ENCODE results near the gene YARS1. TPM values are rescaled to one million over a fixed set of nuclear protein-coding genes. Genes with fewer than 3 reads are reported as not detected.
"Not testable (repeated sequence)": the region's sequence is repeated elsewhere in the genome, so short reads cannot be mapped to it uniquely, and the experiment has no call there.

Gene YARS1
- total RNA-seq, 1 donor from 2014 or later: 29.8 TPM

DNA sequence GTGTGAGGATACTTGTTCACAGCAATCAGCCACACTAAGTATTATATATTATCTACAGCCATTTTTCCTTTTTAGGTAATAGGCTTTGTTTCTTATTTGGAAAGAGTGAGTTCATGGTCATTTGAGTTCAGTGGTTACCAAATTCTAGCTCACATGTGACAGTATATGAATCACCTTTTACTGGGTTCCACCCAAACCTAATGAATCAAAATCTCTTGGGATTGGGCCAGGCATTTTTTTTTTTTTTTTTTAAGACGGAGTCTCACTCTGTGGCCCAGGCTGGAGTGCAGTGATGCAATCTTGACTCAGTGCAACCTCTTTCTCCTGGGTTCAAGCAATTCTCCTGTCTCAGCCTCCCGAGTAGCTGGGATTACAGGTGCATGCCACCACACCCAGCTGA lies 27.8 kb downstream of the YARS1 start:
- DNase-seq (ENCODE audit: missing footprints); intact Hi-C loops (cut with DNase I); ATAC-seq: not testable (repeated sequence)

DNA sequence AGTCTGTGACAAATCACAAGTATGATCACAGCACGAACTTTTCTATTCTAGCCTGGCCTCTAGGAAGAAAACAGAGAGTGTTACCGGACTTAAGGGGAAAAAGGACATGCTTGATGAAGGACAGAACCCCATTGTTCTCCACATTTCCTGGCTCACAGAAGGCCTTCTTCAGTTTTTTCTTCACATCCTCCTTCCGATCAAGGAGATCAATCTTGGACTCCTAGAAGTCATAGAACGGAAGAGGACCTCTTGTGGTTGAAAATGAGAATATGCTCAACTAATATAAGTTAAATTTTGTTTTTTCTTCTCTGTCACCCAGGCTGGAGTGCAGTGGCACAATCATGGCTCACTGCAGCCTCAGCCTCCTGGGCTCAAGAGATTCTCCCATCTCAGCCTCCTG lies 30.3 kb downstream of the YARS1 start:
- DNase-seq (ENCODE audit: missing footprints) (no peak), ATAC-seq (no peak)
- intact Hi-C loops (cut with DNase I): no loop called here

DNA sequence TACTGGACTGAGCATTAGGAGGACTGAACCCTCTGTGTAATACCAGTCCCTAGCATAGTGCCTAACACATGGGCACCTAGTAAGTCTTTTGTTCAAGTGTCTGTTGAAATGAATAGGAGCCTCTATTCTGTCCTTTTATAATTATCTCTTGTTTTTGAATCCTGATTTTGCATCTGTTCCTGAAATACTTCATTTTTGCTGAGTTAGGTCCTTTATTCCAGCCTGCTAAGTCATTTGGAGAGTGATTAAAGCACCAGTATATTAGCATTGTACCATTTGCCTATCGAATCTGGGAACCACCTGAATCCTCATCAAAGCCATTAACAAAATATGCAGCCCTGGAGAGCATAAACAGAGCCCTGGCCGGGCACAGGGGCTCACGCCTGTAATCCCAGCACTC lies 32.3 kb downstream of the YARS1 start:
- DNase-seq (ENCODE audit: missing footprints) (no peak), ATAC-seq (no peak)
- intact Hi-C loops (cut with DNase I): no loop called here

DNA sequence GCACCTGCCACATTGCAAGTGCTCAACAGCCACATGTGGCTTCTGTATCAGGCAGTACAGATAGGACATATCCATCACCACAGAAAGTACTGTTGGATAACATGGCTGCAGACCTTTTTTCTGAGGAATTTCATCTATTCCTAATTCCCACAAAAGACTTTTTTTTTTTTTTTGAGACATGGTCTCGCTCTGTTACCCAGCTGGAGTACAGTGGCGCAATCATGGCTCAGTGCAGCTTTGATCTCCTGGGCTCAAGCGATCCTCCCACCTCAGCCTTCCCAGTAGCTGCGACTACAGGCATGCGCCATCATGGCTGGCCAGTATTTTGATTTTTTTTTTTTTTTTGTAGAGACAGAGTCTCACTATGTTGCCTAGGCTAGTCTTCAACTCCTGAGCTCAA lies 33.3 kb downstream of the YARS1 start:
- intact Hi-C loops (cut with DNase I): no loop called here
- ATAC-seq (no peak), DNase-seq (ENCODE audit: missing footprints) (no peak)

DNA sequence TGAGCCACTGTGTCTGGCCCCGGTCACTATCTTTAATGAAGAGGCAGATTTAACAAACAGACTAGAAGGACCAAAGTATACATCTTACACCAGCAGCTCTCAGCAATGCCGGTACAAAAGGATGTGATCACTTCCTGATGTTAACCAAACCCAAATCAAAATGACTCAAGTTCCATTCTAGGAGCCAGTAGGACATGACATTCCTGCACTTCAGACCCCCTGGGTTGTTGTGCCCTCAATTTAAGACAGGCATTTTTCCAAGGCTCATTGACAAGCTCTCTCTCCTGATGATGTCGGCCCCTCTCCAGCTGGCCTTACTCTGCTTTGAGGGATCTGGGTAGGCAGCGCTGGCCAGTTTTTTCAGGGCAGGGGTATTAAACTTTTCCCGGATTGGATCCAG lies 35.1 kb downstream of the YARS1 start:
- DNase-seq (ENCODE audit: missing footprints): no peak
- no peak for ATAC-seq
- intact Hi-C loops (cut with DNase I): no loop called here

DNA sequence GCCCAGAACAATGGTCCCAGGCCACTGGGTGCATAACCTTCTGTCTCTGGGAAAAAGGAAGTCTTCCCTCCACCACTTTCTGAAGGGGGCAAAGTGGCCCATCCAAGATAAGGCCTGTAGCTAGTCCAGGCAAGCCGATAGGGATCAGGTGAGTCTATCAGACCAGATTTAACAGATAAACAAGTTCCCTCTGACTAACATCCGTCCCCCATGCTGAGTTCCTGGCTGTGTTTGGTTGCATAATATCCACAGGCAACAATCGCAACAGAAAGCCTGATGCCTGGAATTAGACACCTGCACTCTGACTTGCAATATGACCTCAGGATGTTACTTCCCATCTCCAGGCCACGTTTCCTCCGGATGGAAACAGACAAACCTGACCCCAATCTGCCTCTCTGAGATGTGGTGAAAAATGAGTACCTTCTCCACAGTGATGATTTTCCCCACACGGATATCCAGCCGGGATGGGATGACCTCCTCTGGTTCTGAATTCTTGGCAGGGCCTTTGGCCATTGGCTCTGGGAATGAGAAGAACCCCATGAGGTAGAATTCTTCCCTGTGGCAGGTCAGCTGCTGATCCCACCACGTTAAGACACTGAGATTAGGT lies 36.4 kb downstream of the YARS1 start:
- DNase-seq (ENCODE audit: missing footprints): no peak
- ATAC-seq: no peak
- intact Hi-C loops (cut with DNase I): no loop called here

DNA sequence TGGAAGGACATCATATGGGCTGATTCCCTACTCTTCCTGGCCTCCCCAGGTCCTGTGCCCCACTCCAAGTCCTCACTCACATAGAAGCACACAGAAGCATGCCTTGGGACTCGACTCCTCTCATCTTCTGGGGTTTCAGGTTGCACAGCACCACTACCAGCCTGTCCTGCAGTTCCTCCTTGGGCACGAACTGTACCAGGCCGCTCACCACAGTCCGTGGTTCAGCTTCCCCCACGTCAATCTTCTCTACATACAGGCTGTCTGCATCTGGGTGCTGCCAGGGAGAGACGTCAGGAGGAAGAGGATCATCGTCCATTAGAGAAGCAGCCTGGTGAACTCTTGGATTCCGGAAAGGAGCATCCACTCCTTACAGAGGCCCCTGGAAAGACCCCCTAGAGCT lies 37.2 kb downstream of the YARS1 start:
- ATAC-seq: no peak
- DNase-seq (ENCODE audit: missing footprints): no peak

DNA sequence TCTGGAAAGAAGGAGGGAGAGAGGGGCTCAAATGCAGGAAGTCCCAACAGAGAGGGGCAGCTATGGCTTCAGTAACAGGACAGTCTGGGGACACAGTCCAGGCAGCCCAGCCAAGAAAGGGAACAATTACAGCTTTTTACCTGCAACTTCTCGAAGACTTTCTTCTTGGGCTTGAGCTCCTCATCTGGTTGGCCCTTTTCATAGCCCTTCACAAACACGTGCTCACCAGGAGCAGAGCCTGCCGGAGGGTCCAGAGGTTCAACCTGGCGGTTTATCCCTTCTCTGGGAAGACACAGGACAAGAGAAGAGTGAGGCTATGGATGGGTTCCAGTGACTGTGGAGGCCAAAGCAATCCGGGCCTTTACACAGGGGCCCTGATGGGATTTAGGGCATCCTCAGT lies 37.9 kb downstream of the YARS1 start:
- DNase-seq (ENCODE audit: missing footprints) (no peak), ATAC-seq (no peak)
- intact Hi-C loops (cut with DNase I): no loop called here

More for the DNA sequence above, 37.2 kb downstream of the YARS1 start:
- intact Hi-C loops (cut with DNase I): no loop called here

DNA sequence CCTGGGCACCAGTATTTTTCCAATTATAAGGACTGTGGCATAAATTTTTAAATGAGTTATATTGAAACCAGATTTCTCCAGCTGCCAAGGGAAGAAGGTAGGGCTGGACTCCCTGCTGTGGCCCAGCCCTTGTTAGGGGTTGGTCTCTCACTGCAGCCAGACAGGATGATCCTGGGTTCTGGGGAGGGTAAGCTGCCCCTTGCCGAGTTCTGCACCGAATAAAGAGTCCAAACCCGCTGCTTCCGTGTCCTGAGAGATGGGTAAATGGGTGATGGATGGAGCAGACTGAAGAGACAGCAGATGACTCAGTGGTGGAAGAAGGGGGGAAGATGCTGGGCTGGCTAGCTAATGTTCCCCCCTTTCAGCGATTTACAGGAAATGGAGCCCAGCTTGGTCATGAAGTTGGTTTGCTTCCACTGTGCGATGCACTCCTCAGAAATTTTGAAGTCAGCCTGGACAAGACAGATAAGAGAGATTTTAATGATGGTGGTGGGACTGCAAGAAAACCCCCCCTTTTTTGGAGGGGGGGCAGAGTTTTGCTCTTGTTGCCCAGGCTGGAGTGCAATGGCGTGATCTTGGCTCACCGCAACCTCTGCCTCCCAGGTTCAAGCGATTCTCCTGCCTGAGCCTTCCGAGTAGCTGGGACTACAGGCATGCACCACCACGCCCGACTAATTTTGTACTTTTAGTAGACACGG lies 41.4 kb downstream of the YARS1 start:
- ATAC-seq (no peak), DNase-seq (ENCODE audit: missing footprints) (no peak)
- intact Hi-C loops (cut with DNase I): no loop called here

DNA sequence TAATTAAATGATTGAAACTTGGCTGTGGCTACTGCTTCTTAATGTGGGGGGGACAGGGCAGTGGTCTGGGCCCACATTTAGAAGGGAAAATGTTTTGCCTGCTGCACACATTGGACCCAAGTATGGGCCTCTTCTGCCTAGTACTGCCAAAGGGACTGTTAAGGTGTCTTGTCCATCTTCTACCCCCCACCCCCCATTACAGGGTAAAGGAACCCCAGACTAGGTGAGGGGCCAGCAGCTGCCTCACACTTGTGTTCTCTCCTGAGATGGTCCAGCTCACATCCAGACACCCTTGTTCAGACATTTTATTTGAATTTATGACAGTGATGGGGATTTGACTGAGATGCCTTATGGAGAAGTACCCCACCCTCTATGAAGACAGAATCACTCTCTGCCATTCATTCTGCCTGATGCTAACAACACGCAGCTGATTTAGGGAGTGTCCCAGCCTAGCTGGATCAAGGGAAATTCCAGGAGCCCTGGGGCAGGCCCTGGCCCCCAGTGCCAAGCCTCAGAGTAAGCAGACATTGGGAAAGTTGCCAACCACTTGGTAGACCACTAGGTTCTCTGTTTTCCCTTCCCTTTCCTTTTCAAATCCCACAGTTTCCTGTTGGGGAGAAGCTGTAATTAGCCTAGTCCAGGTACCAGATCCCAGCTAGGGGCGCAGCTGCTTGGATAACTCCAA lies 42.1 kb downstream of the YARS1 start:
- intact Hi-C loops (cut with DNase I): no loop called here
- no peak for ATAC-seq

DNA sequence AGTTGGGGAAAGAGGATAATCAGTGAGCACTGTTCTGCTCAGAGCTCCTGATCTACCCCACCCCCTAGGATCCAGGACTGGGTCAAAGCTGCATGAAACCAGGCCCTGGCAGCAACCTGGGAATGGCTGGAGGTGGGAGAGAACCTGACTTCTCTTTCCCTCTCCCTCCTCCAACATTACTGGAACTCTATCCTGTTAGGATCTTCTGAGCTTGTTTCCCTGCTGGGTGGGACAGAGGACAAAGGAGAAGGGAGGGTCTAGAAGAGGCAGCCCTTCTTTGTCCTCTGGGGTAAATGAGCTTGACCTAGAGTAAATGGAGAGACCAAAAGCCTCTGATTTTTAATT lies 42.7 kb downstream of the YARS1 start:
- intact Hi-C loops (cut with DNase I): no loop called here
- DNase-seq (ENCODE audit: missing footprints): no peak
- no peak for ATAC-seq

More for the DNA sequence above, 42.1 kb downstream of the YARS1 start:
- no peak for DNase-seq (ENCODE audit: missing footprints)

DNA sequence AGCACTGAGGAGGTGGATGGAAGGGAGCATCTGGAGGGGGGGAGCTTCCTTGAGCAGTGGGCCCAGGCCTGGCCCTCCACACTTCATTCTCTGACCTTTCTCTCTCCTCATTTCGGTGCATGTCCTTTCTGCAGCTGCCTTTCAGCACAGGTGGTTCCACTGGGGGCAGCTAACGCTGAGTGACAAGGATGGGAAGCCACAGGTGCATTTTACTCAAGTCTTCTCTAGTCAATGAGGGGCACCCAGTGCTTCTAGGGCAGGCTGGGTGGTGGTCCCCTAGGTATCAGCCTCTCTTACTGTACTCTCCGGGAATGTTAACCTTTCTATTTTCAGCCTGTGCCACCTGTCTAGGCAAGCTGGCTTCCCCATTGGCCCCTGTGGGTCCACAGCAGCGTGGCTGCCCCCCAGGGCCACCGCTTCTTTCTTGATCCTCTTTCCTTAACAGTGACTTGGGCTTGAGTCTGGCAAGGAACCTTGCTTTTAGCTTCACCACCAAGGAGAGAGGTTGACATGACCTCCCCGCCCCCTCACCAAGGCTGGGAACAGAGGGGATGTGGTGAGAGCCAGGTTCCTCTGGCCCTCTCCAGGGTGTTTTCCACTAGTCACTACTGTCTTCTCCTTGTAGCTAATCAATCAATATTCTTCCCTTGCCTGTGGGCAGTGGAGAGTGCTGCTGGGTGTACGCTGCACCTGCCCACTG lies 43.2 kb downstream of the YARS1 start:
- DNase-seq (ENCODE audit: missing footprints): no peak
- intact Hi-C loops (cut with DNase I): loop anchor here (1.0 to 2.0 kb wide), 2 partner anchors 62 to 253 kb away; no protein-coding TSS in a partner anchor

DNA sequence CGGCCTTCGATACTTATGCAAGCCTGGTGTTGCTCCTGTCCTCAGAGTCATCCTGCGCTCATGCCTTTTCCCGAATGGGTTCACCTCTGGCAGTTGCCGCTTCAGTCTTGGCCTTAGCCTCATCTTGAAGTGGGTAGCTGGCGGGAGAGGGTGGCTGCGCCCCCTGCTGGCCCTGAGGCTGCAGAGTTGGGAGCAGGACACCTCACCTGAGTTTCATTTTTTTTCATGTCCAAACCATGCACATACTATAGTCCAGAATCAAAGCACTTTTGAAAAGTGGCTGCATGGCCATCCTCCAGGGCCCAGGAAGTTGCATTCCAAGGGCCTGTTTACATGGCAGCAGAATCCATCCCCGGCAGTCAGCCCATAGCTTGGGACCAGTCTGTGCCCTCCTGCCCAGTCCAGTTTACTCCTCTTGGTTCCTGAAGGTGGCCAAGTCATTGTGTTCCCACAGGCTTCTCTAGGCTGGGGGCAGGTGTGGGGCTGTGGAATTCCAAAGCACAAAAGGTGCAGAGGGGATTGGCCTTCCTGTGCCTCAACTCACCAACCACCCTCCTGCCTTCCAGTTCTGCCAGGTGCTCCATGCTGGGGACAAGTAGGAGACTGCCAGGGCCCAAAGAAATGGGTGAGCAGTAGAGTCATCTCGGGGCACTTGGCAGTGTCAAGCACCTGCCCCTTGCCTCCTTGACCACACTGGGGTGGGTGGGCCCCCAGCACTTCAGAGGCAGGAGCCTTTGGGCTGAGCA lies 44.0 kb downstream of the YARS1 start:
- intact Hi-C loops (cut with DNase I): loop anchor here (1.0 to 2.0 kb wide), 2 partner anchors 61 to 252 kb away; no protein-coding TSS in a partner anchor
- DNase-seq (ENCODE audit: missing footprints) (peak; percentile 88), ATAC-seq (peak; percentile 86)

More for the DNA sequence above, 43.2 kb downstream of the YARS1 start:
- ATAC-seq: no peak

DNA sequence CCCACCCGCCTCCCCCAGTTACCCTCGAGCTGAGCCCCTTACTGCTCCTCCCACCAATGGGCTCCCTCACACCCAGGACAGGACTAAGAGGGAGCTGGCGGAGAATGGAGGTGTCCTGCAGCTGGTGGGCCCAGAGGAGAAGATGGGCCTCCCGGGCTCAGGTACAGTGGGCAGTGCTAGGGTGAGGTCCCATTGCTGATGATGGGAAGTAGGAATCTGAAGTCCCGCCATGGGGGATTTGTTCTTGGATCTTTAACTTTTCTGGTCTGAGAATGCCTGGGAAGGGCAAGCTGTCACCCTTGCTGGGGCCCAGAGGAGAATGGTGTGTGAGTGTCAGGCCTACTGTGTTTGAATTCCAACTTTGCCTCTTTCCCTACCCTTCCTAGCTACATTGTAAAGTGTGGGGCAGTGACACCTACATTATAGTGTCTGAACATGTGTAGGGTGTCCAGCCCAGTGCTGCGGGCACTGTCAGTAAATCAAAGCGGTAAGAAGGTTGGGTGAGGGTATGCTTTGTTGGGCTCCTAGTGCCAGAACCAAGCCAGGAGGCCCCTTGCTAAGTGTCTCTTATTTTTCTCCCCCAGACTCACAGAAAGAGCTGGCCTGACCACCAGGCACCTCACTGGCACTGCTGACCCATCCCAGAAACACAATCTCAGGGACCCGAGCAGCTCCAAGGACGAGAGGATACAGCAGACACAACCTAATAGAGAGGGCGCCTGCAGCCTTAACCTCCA lies 44.7 kb downstream of the YARS1 start:
- ATAC-seq: no peak
- intact Hi-C loops (cut with DNase I): loop anchor here (1.0 to 2.0 kb wide), 2 partner anchors 60 to 252 kb away; no protein-coding TSS in a partner anchor
- DNase-seq (ENCODE audit: missing footprints): no peak

DNA sequence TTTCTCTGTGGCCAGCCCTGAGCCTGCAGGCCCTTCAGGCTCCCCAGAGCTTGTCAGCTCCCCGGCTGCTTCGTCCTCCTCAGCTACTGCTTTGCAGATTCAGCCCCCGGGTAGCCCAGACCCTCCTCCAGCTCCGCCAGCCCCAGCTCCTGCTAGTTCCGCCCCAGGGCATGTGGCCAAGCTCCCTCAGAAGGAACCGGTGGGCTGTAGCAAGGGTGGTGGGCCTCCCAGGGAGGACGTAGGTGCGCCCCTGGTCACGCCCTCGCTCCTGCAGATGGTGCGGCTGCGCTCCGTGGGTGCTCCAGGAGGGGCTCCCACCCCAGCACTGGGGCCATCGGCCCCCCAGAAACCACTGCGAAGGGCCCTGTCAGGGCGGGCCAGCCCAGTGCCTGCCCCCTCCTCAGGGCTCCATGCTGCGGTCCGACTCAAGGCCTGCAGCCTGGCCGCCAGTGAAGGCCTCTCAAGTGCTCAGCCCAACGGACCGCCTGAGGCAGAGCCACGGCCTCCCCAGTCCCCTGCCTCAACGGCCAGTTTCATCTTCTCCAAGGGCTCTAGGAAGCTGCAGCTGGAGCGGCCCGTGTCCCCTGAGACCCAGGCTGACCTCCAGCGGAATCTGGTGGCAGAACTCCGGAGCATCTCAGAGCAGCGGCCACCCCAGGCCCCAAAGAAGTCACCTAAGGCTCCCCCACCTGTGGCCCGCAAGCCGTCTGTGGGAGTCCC lies 45.4 kb downstream of the YARS1 start:
- no peak for ATAC-seq
- DNase-seq (ENCODE audit: missing footprints): no peak
- intact Hi-C loops (cut with DNase I): loop anchor here (2.0 kb wide), 1 partner anchor 251 kb away; no protein-coding TSS in a partner anchor

DNA sequence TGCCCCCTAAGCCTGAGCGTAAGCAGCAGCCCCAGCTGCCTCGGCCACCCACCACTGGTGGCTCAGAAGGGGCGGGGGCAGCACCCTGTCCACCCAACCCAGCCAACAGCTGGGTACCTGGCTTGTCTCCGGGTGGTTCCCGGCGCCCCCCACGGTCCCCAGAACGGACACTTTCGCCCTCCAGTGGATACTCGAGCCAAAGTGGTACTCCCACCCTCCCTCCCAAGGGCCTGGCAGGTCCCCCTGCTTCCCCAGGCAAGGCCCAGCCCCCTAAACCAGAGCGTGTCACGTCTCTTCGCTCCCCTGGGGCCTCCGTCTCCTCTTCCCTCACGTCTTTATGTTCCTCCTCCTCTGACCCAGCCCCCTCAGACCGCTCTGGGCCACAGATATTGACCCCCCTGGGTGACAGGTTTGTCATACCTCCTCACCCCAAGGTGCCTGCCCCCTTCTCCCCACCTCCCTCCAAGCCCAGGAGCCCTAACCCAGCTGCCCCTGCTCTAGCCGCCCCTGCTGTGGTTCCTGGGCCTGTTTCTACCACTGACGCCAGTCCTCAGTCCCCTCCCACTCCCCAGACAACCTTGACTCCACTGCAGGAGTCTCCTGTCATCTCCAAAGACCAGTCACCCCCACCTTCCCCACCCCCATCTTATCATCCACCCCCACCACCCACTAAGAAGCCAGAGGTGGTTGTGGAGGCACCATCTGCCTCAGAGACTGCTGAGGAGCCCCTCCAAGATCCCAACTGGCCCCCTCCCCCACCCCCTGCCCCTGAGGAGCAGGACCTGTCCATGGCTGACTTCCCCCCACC lies 46.2 kb downstream of the YARS1 start:
- ATAC-seq (no peak), DNase-seq (ENCODE audit: missing footprints) (no peak)
- intact Hi-C loops (cut with DNase I): no loop called here

Measured in Right ventricle myocardium inferior (tissue), 1 donor.